Transverse colon (tissue), 4 donors: Measurements from ENCODE around the gene CHCHD6. TPM values are rescaled to one million over a fixed set of nuclear protein-coding genes. Genes with fewer than 3 reads are reported as not detected.
A peak's percentile ranks its signal among the peaks of the same experiment; 100 is the strongest.

ENCODE experiments used
- DNase-seq: peaks from one replicate; pipeline ENCODE4 v3.0.0-alpha.2; 2019
- H3K27ac ChIP-seq, 4 donors: fragments of 200-600 bp; sonication (generic); 2 replicates each; pipeline ENCODE4 v1.5.1; 2016 to 2018; ENCODE audit warnings: inconsistent platforms in 4 of 4
- H3K27me3 ChIP-seq: fragments of 200-600 bp; sonication (generic); 2 replicates; pipeline ENCODE4 v1.5.1; 2017; ENCODE audit warnings: inconsistent platforms
- H3K36me3 ChIP-seq, 4 donors: fragments of 200-600 bp; sonication (generic); 2 replicates each; pipeline ENCODE4 v1.5.1; 2017 to 2019; ENCODE audit warnings: inconsistent platforms in 4 of 4
- H3K4me1 ChIP-seq, 4 donors: fragments of 200-600 bp; sonication (generic); 2 replicates each; pipeline ENCODE4 v1.5.1; 2017 to 2020; ENCODE audit warnings: inconsistent platforms in 4 of 4
- H3K4me3 ChIP-seq, 4 donors: fragments of 200-600 bp; sonication (generic); 1 replicate in 1 of 4; 2 replicates in 3 of 4; pipeline versions ENCODE4 v1.5.1 to v1.6.1; 2017 to 2019; ENCODE audit warnings: inconsistent platforms in 4 of 4
- H3K9me3 ChIP-seq, 2 donors: fragments of 200-600 bp; sonication (generic); 2 replicates each; pipeline ENCODE4 v1.5.1; 2017 to 2019; ENCODE audit warnings: inconsistent platforms in 2 of 2
- EP300 ChIP-seq: sonication (generic); formaldehyde crosslinking; IDR thresholded peaks from one replicate; pipeline ENCODE4 v1.6.1; 2017; ENCODE audit warnings: antibody characterized with exemption, low read depth
- POLR2A ChIP-seq: fragments of 450-650 bp; IDR thresholded peaks from one replicate; pipeline ENCODE4 v1.6.1; 2016; ENCODE audit warnings: antibody characterized with exemption, mild to moderate bottlenecking, moderate library complexity
- POLR2AphosphoS5 ChIP-seq, 3 donors: sonication (generic); formaldehyde crosslinking; IDR thresholded peaks; one replicate each; pipeline ENCODE4 v1.6.1; 2016; ENCODE audit warnings: antibody characterized with exemption in 3 of 3
- WGBS, 2 donors: methylation state at CpG; one replicate each; pipeline ENCODE4 v1.1.5; 2018; ENCODE audit warnings: low coverage in 1 of 2; 5-methylcytosine and 5-hydroxymethylcytosine counted together
- in situ Hi-C, 4 donors: fragments of 200-750 bp; cut with MboI; loops; one replicate each; pipeline versions ENCODE4 v1.15.0 to v1.15.1; 2017; ENCODE audit warnings: low sequenced_read_pairs in 3 of 4, low pct_ligation_motif_present in 1 of 4, low pct_unique_long_range_greater_than_20kb in 1 of 4
- intact Hi-C: fragments of 100-400 bp; cut with DNase I; formaldehyde crosslinking; loops from one replicate; pipeline ENCODE4 v1.15.1; 2023; ENCODE audit warnings: low total_unique reads
- total RNA-seq, 4 donors: library from RNA; depleted of rRNA; stranded (reverse); fragments of >200 nt; gene quantifications; one replicate each; pipeline ENCODE4 v1.1.0, GENCODE V29; 2016
- TF ChIP-seq, protein P1 (sequence below), 5 experiments: fragments of 200-600 bp in 3 of 5; fragments of 450-650 bp in 2 of 5; sonication (generic) in 3 of 5; IDR thresholded peaks; 1 replicate in 2 of 5; 2 replicates in 3 of 5; pipeline ENCODE4 v1.5.1; 2016 to 2017; ENCODE audit warnings: antibody characterized with exemption in 5 of 5, inconsistent platforms in 3 of 5, mild to moderate bottlenecking in 2 of 5, moderate library complexity in 1 of 5

The CHCHD6 gene
- total RNA-seq, 4 donors from 2014 or later = 4.6 to 12.1 (median 5.3) TPM

GRCh38 chr3:126910231-126910630 is 206.2 kb downstream of the CHCHD6 start:
- H3K4me3 ChIP-seq = no peak overlapping the region
- peak overlapping the region in 1 of 4 donors; percentile 44 for H3K27ac ChIP-seq
- TF ChIP-seq EP300 (no peak), POLR2AphosphoS5 (IDR thresholded peaks at IDR 0.05) (no peak), POLR2A (no peak)
- TF ChIP-seq, protein P1, sequence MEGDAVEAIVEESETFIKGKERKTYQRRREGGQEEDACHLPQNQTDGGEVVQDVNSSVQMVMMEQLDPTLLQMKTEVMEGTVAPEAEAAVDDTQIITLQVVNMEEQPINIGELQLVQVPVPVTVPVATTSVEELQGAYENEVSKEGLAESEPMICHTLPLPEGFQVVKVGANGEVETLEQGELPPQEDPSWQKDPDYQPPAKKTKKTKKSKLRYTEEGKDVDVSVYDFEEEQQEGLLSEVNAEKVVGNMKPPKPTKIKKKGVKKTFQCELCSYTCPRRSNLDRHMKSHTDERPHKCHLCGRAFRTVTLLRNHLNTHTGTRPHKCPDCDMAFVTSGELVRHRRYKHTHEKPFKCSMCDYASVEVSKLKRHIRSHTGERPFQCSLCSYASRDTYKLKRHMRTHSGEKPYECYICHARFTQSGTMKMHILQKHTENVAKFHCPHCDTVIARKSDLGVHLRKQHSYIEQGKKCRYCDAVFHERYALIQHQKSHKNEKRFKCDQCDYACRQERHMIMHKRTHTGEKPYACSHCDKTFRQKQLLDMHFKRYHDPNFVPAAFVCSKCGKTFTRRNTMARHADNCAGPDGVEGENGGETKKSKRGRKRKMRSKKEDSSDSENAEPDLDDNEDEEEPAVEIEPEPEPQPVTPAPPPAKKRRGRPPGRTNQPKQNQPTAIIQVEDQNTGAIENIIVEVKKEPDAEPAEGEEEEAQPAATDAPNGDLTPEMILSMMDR (IDR thresholded peaks at IDR 0.05) = no peak
- no peaks in the 10 kb centered on the region for H3K36me3 ChIP-seq
- 97 to 100% methylated on average over 2 to 3 of the region's 3 CpGs for WGBS, 2 donors
- H3K27me3 ChIP-seq = no peaks in the 10 kb centered on the region
- in situ Hi-C loops = no loop called here
- H3K9me3 ChIP-seq = no peaks in the 10 kb centered on the region
- intact Hi-C loops = no loop called here
- DNase-seq = no peak
- H3K4me1 ChIP-seq = peaks cover 0 to 10% (median 0%) of the 10 kb centered on the region in 4 donors

- 47 to 65% methylated on average over 6 to 15 of the region's 15 CpGs for WGBS, 2 donors
- DNase-seq = peak; percentile 60
- intact Hi-C loops = no loop called here
- Histone ChIP-seq H3K27me3 (no peaks in the 10 kb centered on the region), H3K4me3 (no peak overlapping the region), H3K9me3 (no peaks in the 10 kb centered on the region), H3K36me3 (no peaks in the 10 kb centered on the region), H3K4me1 (peaks cover 0 to 10% (median 0%) of the 10 kb centered on the region in 4 donors), H3K27ac (peak overlapping the region in 3 of 4 donors; percentile 44 to 49 (median 49))
- no peak for TF ChIP-seq EP300
- in situ Hi-C loops = no loop called here
These were observed 207.4 kb downstream of the CHCHD6 start for GRCh38 chr3:126911162-126912026.

- intact Hi-C loops (no loop called here), in situ Hi-C loops (no loop called here)
- 96% methylated on average over 9 of the region's 9 CpGs; no CpG with 5 or more reads in 1 of the 2 donors for WGBS, 2 donors
- DNase-seq = no peak
- Histone ChIP-seq H3K4me1 (peaks cover 0 to 10% (median 0%) of the 10 kb centered on the region in 4 donors), H3K27me3 (no peaks in the 10 kb centered on the region), H3K36me3 (no peaks in the 10 kb centered on the region), H3K4me3 (no peak overlapping the region), H3K9me3 (no peaks in the 10 kb centered on the region), H3K27ac (peak overlapping the region in 3 of 4 donors; percentile 44 to 49 (median 49))
- TF ChIP-seq POLR2A = no peak
These were observed 208.0 kb downstream of the CHCHD6 start for GRCh38 chr3:126912027-126912422.

DNA sequence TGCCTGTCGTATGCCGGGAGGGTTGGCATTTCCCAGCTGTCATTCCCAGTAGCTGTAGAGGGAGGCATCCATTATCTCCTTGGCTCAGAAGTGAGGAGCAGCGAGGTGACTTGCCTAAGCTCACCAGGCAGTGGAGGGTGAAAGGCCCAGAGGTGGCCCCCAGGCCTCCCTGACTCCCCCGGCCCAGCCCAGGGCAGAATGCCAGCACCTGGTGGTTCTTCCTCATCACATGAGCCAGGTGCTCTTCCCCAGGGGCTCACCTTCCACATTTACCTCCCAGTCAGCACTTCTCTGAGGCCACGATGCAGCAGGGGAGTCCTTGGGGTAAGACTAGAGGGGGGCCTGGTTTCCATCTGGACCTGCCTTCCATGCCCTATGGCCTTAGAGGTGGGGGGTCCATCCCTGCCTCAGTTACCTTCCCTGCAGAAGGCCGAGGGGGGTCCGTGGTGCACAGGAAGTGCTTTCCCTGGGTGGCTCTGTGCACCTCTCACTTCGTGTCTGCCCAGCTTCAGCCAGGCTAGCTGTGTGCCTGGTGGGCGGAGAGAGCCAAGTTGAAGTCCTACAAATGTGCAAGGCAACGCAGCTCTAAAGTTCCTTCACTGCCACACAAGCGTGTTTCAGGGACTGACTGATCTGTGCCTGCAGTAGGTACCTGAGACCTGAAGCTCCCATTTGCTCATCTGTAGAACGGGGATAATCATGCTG is 208.6 kb downstream of the CHCHD6 start:
- Histone ChIP-seq H3K27me3 (no peaks in the 10 kb centered on the region), H3K27ac (peak overlapping the region in 2 of 4 donors; percentile 44 to 49), H3K36me3 (no peaks in the 10 kb centered on the region), H3K9me3 (no peaks in the 10 kb centered on the region), H3K4me1 (peaks cover 0 to 10% (median 0%) of the 10 kb centered on the region in 4 donors), H3K4me3 (no peak overlapping the region)
- intact Hi-C loops (no loop called here), in situ Hi-C loops (no loop called here)
- DNase-seq = no peak
- TF ChIP-seq POLR2A (no peak), EP300 (no peak)
- 92 to 93% methylated on average over 2 to 12 of the region's 12 CpGs for WGBS, 2 donors

- H3K9me3 ChIP-seq = no peaks in the 10 kb centered on the region
- no peak overlapping the region for H3K4me3 ChIP-seq
- 84% methylated on average over 6 of the region's 6 CpGs; no CpG with 5 or more reads in 1 of the 2 donors for WGBS, 2 donors
- H3K4me1 ChIP-seq = peaks cover 0 to 10% (median 0%) of the 10 kb centered on the region in 4 donors
- H3K36me3 ChIP-seq = no peaks in the 10 kb centered on the region
- TF ChIP-seq EP300 (no peak), POLR2AphosphoS5 (IDR thresholded peaks at IDR 0.05) (no peak), POLR2A (no peak)
- TF ChIP-seq, protein P1 (IDR thresholded peaks at IDR 0.05) = no peak
- peak; percentile 41 for DNase-seq
- H3K27ac ChIP-seq = no peak overlapping the region
- no peaks in the 10 kb centered on the region for H3K27me3 ChIP-seq
- in situ Hi-C loops (no loop called here), intact Hi-C loops (no loop called here)
These were observed 209.5 kb downstream of the CHCHD6 start for GRCh38 chr3:126913524-126913923.
